Measurements from ENCODE around the gene MRNIP. TPM values are rescaled to one million over a fixed set of nuclear protein-coding genes. Genes with fewer than 3 reads are reported as not detected.

MRNIP gene
- total and polyA plus RNA-seq, 2 of the 4 experiments (the other 2 are of a cell fraction): 6.6 to 24.7 TPM

GRCh38 chr5:179793468-179794139 is 65.0 kb downstream of the MRNIP start, which contains the start of gene LTC4S:
Gene LTC4S, plus strand, starts transcription at chr5:179793986. Its CDS starts 95 bp downstream, at chr5:179794081.
- Histone ChIP-seq H2BK15ac (ENCODE audit: low read depth, low read length) (no peak within 1 kb of the TSS), H3K4me1 (ENCODE audit: control insufficient read depth, insufficient read depth, low read length) (peaks cover 9% of the 10 kb centered on the region; the same call in 1 of the 2 replicates), H3K36me3 (ENCODE audit: control insufficient read depth, insufficient read depth, low read length) (peaks cover 19% of the 10 kb centered on the region), H3K27ac (ENCODE audit: insufficient read depth, low read length) (no peak within 1 kb of the TSS), H3K56ac (ENCODE audit: extremely low read depth, insufficient read depth, low read length) (no peak within 1 kb of the TSS), H3K27me3 (ENCODE audit: control insufficient read depth, insufficient read depth, low read length) (no peaks in the 10 kb centered on the region), H3K9me1 (ENCODE audit: insufficient read depth, low read length) (no peaks in the 10 kb centered on the region), H3K23ac (ENCODE audit: low read depth, low read length) (no peak within 1 kb of the TSS), H3K9me3 (ENCODE audit: control insufficient read depth, insufficient read depth, low read length) (no peaks in the 10 kb centered on the region), H3K4me3 (ENCODE audit: insufficient read depth, low read depth, low read length) (no peak within 1 kb of the TSS), H4K20me1 (ENCODE audit: insufficient read depth, low read length) (0 out of 2 replicates have a peak, but pooled peaks cover 7% of the 10 kb centered on the region), H3K4ac (ENCODE audit: low read depth, low read length) (no peak within 1 kb of the TSS), H2AK5ac (ENCODE audit: low read depth, low read length) (peak within 1 kb of the TSS; percentile 1; the same call in 1 of the 2 replicates), H2BK120ac (ENCODE audit: low read depth, low read length) (no peak within 1 kb of the TSS), H3K79me1 (ENCODE audit: low read depth in 1 of 2, low read length in 2 of 2) (no peaks in the 10 kb centered on the region), H4K91ac (ENCODE audit: insufficient read depth, low read depth, low read length) (no peak within 1 kb of the TSS), H2BK20ac (ENCODE audit: low read depth, low read length) (no peak within 1 kb of the TSS), H2AK9ac (replicated peaks; ENCODE audit: low read depth, low read length, poor library complexity) (peak within 1 kb of the TSS; percentile 92), H4K8ac (ENCODE audit: low read depth in 2 of 2, low read length in 2 of 2) (no peak within 1 kb of the TSS), H3K9ac (ENCODE audit: low read depth, low read length) (no peak within 1 kb of the TSS), H3K18ac (ENCODE audit: low read depth, low read length) (no peak within 1 kb of the TSS), H4K5ac (ENCODE audit: low read depth, low read length) (0 out of 2 replicates have a peak within 1 kb of the TSS, but pooled peaks have one; percentile 10), H3K4me2 (ENCODE audit: low read depth, low read length) (no peak within 1 kb of the TSS; the same call in 1 of the 2 replicates), H2AFZ (replicated peaks; ENCODE audit: low read length, poor library complexity) (peak within 1 kb of the TSS; percentile 46), H2BK5ac (ENCODE audit: low read depth, low read length, poor library complexity, severe bottlenecking) (no peak within 1 kb of the TSS), H3K14ac (replicated peaks; ENCODE audit: low read depth, low read length) (no peak within 1 kb of the TSS)
- ChIA-PET CTCF (no interaction called here), POLR2A (ENCODE audit: unreplicated experiment) (no interaction called here)
- TF ChIP-seq MAFK (IDR thresholded peaks at IDR 0.05; ENCODE audit: low read depth, low read length): no peak
- TF ChIP-seq FOS (IDR thresholded peaks at IDR 0.05; ENCODE audit: low read depth, low read length): no peak
- no peak for TF ChIP-seq MAZ (IDR thresholded peaks at IDR 0.05; ENCODE audit: borderline replicate concordance, low read depth, low read length)
- no peak for TF ChIP-seq BHLHE40 (IDR thresholded peaks at IDR 0.05; ENCODE audit: low read depth, low read length)
- no peak for TF ChIP-seq NFE2L2 (IDR thresholded peaks at IDR 0.05; ENCODE audit: low read depth, low read length)
- no peak for TF ChIP-seq SMC3 (IDR thresholded peaks at IDR 0.05; ENCODE audit: low read depth, low read length)
- WGBS, 2 experiments (ENCODE audit: extremely low coverage in 2 of 2, insufficient read length in 1 of 2): 50% methylated on average over 2 of the region's 19 CpGs; no CpG with 5 or more reads in 1 of the 2 experiments
- BruUV-seq (replicated peaks): no TSS peak
- DNase-seq (peak; percentile 27), ATAC-seq (ENCODE audit: low read depth) (no peak)
- dilution Hi-C loops (cut with HindIII; ENCODE audit: low sequenced_read_pairs, unreplicated experiment) (no loop called here), in situ Hi-C loops (cut with MboI; ENCODE audit: low sequenced_read_pairs) (no loop called here), intact Hi-C loops (cut with micrococcal nuclease) (no loop called here)

All from IMR-90 (cell line).